CD8-positive, alpha-beta memory T cell (primary cell): ENCODE measurements around the gene FBXO7. TPM values are rescaled to one million over a fixed set of nuclear protein-coding genes. Genes with fewer than 3 reads are reported as not detected.
"Not testable (repeated sequence)": the region's sequence is repeated elsewhere in the genome, so short reads cannot be mapped to it uniquely, and the experiment has no call there.

ENCODE experiments used
- CTCF ChIA-PET: fragments of 350-600 bp; sonication (Branson Sonifier 250); formaldehyde crosslinking; loops from one replicate; lab custom pipeline; 2021; ENCODE audit warnings: antibody characterized with exemption; lab: Charles Lee
- POLR2A ChIA-PET: fragments of 350-600 bp; sonication (Branson Sonifier 250); formaldehyde crosslinking; loops from one replicate; lab custom pipeline; 2021; ENCODE audit warnings: antibody characterized with exemption; lab: Charles Lee
- DNase-seq, 5 donors: peaks; one replicate each; pipeline versions ENCODE4 v3.0.0 to v3.0.0-alpha.2; 2020 to 2022; ENCODE audit warnings: mixed read lengths in 1 of 5
- H3K27ac ChIP-seq: one replicate; pipeline ENCODE4 v1.7.0; 2013; ENCODE audit warnings: low read depth, mild to moderate bottlenecking, low read length, moderate library complexity
- H3K27me3 ChIP-seq: 2 replicates; pipeline ENCODE4 v1.7.0; 2013; ENCODE audit warnings: low read length, mild to moderate bottlenecking; ENCODE audit not compliant: insufficient read depth, poor library complexity, severe bottlenecking
- H3K36me3 ChIP-seq: 2 replicates; pipeline ENCODE4 v1.7.0; 2013; ENCODE audit warnings: mild to moderate bottlenecking, low read length, moderate library complexity; ENCODE audit not compliant: insufficient read depth
- H3K4me1 ChIP-seq: 2 replicates; pipeline ENCODE4 v1.7.0; 2013; ENCODE audit warnings: mild to moderate bottlenecking, low read length, moderate library complexity; ENCODE audit not compliant: insufficient read depth
- H3K4me3 ChIP-seq: 2 replicates; pipeline ENCODE4 v1.7.0; 2013; ENCODE audit warnings: mild to moderate bottlenecking, low read length
- H3K9me3 ChIP-seq: 2 replicates; pipeline ENCODE4 v1.7.0; 2013; ENCODE audit warnings: mild to moderate bottlenecking, low read length
- H3K27ac Mint-ChIP-seq, 8 donors: one replicate each; pipeline ENCODE4 v1.8.0; 2020 to 2021; ENCODE audit warnings: mixed read lengths in 8 of 8, mild to moderate bottlenecking in 6 of 8, inconsistent platforms in 3 of 8, moderate library complexity in 3 of 8
- H3K27me3 Mint-ChIP-seq, 2 donors: one replicate each; pipeline ENCODE4 v1.8.0; 2020 to 2021; ENCODE audit warnings: mixed read lengths in 2 of 2, mild to moderate bottlenecking in 1 of 2, moderate library complexity in 1 of 2
- H3K36me3 Mint-ChIP-seq, 3 donors: one replicate each; pipeline ENCODE4 v1.8.0; 2020 to 2021; ENCODE audit warnings: mixed read lengths in 3 of 3, inconsistent platforms in 1 of 3, mild to moderate bottlenecking in 1 of 3
- H3K4me1 Mint-ChIP-seq, 3 donors: one replicate each; pipeline ENCODE4 v1.8.0; 2020 to 2021; ENCODE audit warnings: mixed read lengths in 3 of 3, inconsistent platforms in 1 of 3, mild to moderate bottlenecking in 1 of 3
- H3K4me3 Mint-ChIP-seq, 7 donors: one replicate each; pipeline ENCODE4 v1.8.0; 2020 to 2021; ENCODE audit warnings: mixed read lengths in 7 of 7, mild to moderate bottlenecking in 6 of 7, moderate library complexity in 4 of 7, inconsistent platforms in 2 of 7
- H3K9me3 Mint-ChIP-seq, 5 donors: one replicate each; pipeline ENCODE4 v1.8.0; 2020 to 2022; ENCODE audit warnings: mixed read lengths in 5 of 5, mild to moderate bottlenecking in 3 of 5, moderate library complexity in 2 of 5, inconsistent platforms in 1 of 5
- polyA plus RNA-seq: library from polyadenylated mRNA; unstranded; fragments of 300-500 nt; fragmentation: Illumina TruSeq; gene quantifications from one replicate; pipeline ENCODE4 v1.2.3, GENCODE V29; 2021
- total RNA-seq, 2 experiments: library from RNA; stranded (reverse); gene quantifications; one replicate each; pipeline ENCODE4 v1.2.3, GENCODE V29; 2021

The FBXO7 gene
- total and polyA plus RNA-seq, 3 experiments from 2014 or later, result 79.7 to 166 (median 81.0) TPM

GRCh38 chr22:32478552-32478951 is 3.9 kb downstream of the FBXO7 start:
- POLR2A ChIA-PET, H3K27ac ChIP-seq, H3K4me3 ChIP-seq, H3K27me3 Mint-ChIP-seq, H3K9me3 ChIP-seq, H3K27me3 ChIP-seq, DNase-seq, H3K36me3 ChIP-seq, H3K9me3 Mint-ChIP-seq: not testable (repeated sequence)
- H3K4me1 ChIP-seq, result peaks cover 37% of the 10 kb centered on the region
- H3K4me3 Mint-ChIP-seq, result peak overlapping the region in 2 of 7 donors; percentile 26 to 48
- peak overlapping the region in 4 of 8 donors; percentile 5 to 35 (median 20) for H3K27ac Mint-ChIP-seq
- peaks cover 6 to 35% (median 7%) of the 10 kb centered on the region in 3 donors for H3K36me3 Mint-ChIP-seq
- CTCF ChIA-PET, result interaction anchor here (1.3 kb wide), 1 partner anchor 8 kb away, joined by 3 read pairs; no protein-coding TSS in a partner anchor
- peaks cover 6 to 32% (median 12%) of the 10 kb centered on the region in 3 donors for H3K4me1 Mint-ChIP-seq

GRCh38 chr22:32478994-32479393 is 4.4 kb downstream of the FBXO7 start:
- CTCF ChIA-PET, result no interaction called here
- DNase-seq, result no peak
- Mint-ChIP-seq H3K4me1 (peaks cover 1 to 28% (median 8%) of the 10 kb centered on the region in 3 donors), H3K27me3 (no peaks in the 10 kb centered on the region), H3K27ac (peak overlapping the region in 3 of 8 donors; percentile 5 to 35 (median 17)), H3K36me3 (peaks cover 6 to 35% (median 7%) of the 10 kb centered on the region in 3 donors), H3K9me3 (no peaks in the 10 kb centered on the region), H3K4me3 (peak overlapping the region in 3 of 7 donors; percentile 2 to 48 (median 26))
- Histone ChIP-seq H3K27me3 (no peaks in the 10 kb centered on the region), H3K36me3 (no peaks in the 10 kb centered on the region), H3K4me1 (peaks cover 33% of the 10 kb centered on the region), H3K4me3 (no peak overlapping the region), H3K9me3 (no peaks in the 10 kb centered on the region), H3K27ac (no peak overlapping the region)
- POLR2A ChIA-PET, result no interaction called here

- CTCF ChIA-PET, result no interaction called here
- H3K27me3 ChIP-seq, result no peaks in the 10 kb centered on the region
- Mint-ChIP-seq H3K4me1 (peaks cover 0 to 25% (median 8%) of the 10 kb centered on the region in 3 donors), H3K27me3 (no peaks in the 10 kb centered on the region), H3K36me3 (peaks cover 7 to 32% (median 10%) of the 10 kb centered on the region in 3 donors), H3K9me3 (no peaks in the 10 kb centered on the region), H3K4me3 (peak overlapping the region in 6 of 7 donors; percentile 10 to 37 (median 21)), H3K27ac (peak overlapping the region in 7 of 8 donors; percentile 4 to 66 (median 39))
- no peaks in the 10 kb centered on the region for H3K9me3 ChIP-seq
- no peak overlapping the region for H3K4me3 ChIP-seq
- POLR2A ChIA-PET, result no interaction called here
- no peak for DNase-seq
- H3K27ac ChIP-seq, result no peak overlapping the region
- H3K36me3 ChIP-seq, result peaks cover 3% of the 10 kb centered on the region
- H3K4me1 ChIP-seq, result peaks cover 32% of the 10 kb centered on the region
Measured at GRCh38 chr22:32480238-32480637, 5.6 kb downstream of the FBXO7 start.

GRCh38 chr22:32482708-32483107 is 8.1 kb downstream of the FBXO7 start:
- peaks cover 22% of the 10 kb centered on the region for H3K36me3 ChIP-seq
- no peak for DNase-seq
- H3K9me3 ChIP-seq, result no peaks in the 10 kb centered on the region
- no peaks in the 10 kb centered on the region for H3K27me3 Mint-ChIP-seq
- H3K27me3 ChIP-seq, result no peaks in the 10 kb centered on the region
- peaks cover 17% of the 10 kb centered on the region in 3 donors for H3K4me1 Mint-ChIP-seq
- H3K36me3 Mint-ChIP-seq, result peaks cover 14 to 50% (median 18%) of the 10 kb centered on the region in 3 donors
- peaks cover 19% of the 10 kb centered on the region for H3K4me1 ChIP-seq
- H3K9me3 Mint-ChIP-seq, result no peaks in the 10 kb centered on the region
- no peak overlapping the region for H3K4me3 Mint-ChIP-seq
- POLR2A ChIA-PET, result no interaction called here
- CTCF ChIA-PET, result interaction anchor here (1.4 kb wide), 1 partner anchor 8 kb away, joined by 3 read pairs; the partner anchor contains the start of gene FBXO7
- no peak overlapping the region for H3K27ac ChIP-seq
- no peak overlapping the region for H3K27ac Mint-ChIP-seq
- no peak overlapping the region for H3K4me3 ChIP-seq

GRCh38 chr22:32486656-32487390 is 12.2 kb downstream of the FBXO7 start:
- peaks cover 42% of the 10 kb centered on the region for H3K36me3 ChIP-seq
- no peaks in the 10 kb centered on the region for H3K27me3 ChIP-seq
- Mint-ChIP-seq H3K4me3 (no peak overlapping the region), H3K27ac (peak overlapping the region in 2 of 8 donors; percentile 24 to 51), H3K9me3 (no peaks in the 10 kb centered on the region), H3K27me3 (no peaks in the 10 kb centered on the region), H3K4me1 (peaks cover 4 to 24% (median 20%) of the 10 kb centered on the region in 3 donors), H3K36me3 (peaks cover 9 to 65% (median 21%) of the 10 kb centered on the region in 3 donors)
- CTCF ChIA-PET, result interaction anchor here (1.6 to 1.8 kb wide), 2 partner anchors 9 to 11 kb away, joined by 3 to 11 read pairs; partner anchors contain the start of gene FBXO7
- DNase-seq, result no peak
- POLR2A ChIA-PET, result interaction anchor here (1.2 kb wide), 1 partner anchor 12 kb away, joined by 3 read pairs; the partner anchor contains the start of gene FBXO7
- no peaks in the 10 kb centered on the region for H3K9me3 ChIP-seq
- peaks cover 7% of the 10 kb centered on the region for H3K4me1 ChIP-seq
- no peak overlapping the region for H3K4me3 ChIP-seq
- no peak overlapping the region for H3K27ac ChIP-seq

GRCh38 chr22:32487461-32487860 is 12.8 kb downstream of the FBXO7 start:
- peaks cover 46% of the 10 kb centered on the region for H3K36me3 ChIP-seq
- no peak for DNase-seq

GRCh38 chr22:32489377-32489776 is 14.8 kb downstream of the FBXO7 start:
- POLR2A ChIA-PET, result no interaction called here
- no peak overlapping the region for H3K4me3 ChIP-seq
- Mint-ChIP-seq H3K27me3 (no peaks in the 10 kb centered on the region), H3K4me3 (no peak overlapping the region), H3K9me3 (no peaks in the 10 kb centered on the region), H3K36me3 (peaks cover 21 to 88% (median 35%) of the 10 kb centered on the region in 3 donors), H3K4me1 (peaks cover 4 to 28% (median 20%) of the 10 kb centered on the region in 3 donors), H3K27ac (no peak overlapping the region)
- CTCF ChIA-PET, result no interaction called here
- H3K27ac ChIP-seq, result no peak overlapping the region
- peaks cover 55% of the 10 kb centered on the region for H3K36me3 ChIP-seq
- no peak for DNase-seq
- H3K4me1 ChIP-seq, result no peaks in the 10 kb centered on the region
- H3K27me3 ChIP-seq, result no peaks in the 10 kb centered on the region
- H3K9me3 ChIP-seq, result no peaks in the 10 kb centered on the region

More at GRCh38 chr22:32487461-32487860, 12.8 kb downstream of the FBXO7 start:
- H3K4me3 Mint-ChIP-seq, result no peak overlapping the region
- H3K27ac Mint-ChIP-seq, result peak overlapping the region in 2 of 8 donors; percentile 18 to 51
- Histone ChIP-seq H3K4me1 (peaks cover 7% of the 10 kb centered on the region), H3K9me3 (no peaks in the 10 kb centered on the region), H3K27ac (no peak overlapping the region), H3K4me3 (no peak overlapping the region), H3K27me3 (no peaks in the 10 kb centered on the region)
- POLR2A ChIA-PET, result interaction anchor here (1.2 kb wide), 1 partner anchor 13 kb away, joined by 3 read pairs; the partner anchor contains the start of gene FBXO7
- H3K27me3 Mint-ChIP-seq, result no peaks in the 10 kb centered on the region
- peaks cover 12 to 70% (median 27%) of the 10 kb centered on the region in 3 donors for H3K36me3 Mint-ChIP-seq
- peaks cover 4 to 24% (median 20%) of the 10 kb centered on the region in 3 donors for H3K4me1 Mint-ChIP-seq
- H3K9me3 Mint-ChIP-seq, result no peaks in the 10 kb centered on the region
- CTCF ChIA-PET, result interaction anchor here (1.6 kb wide), 1 partner anchor 10 kb away, joined by 3 read pairs; no protein-coding TSS in a partner anchor

GRCh38 chr22:32490279-32490678 is 15.7 kb downstream of the FBXO7 start:
- no peaks in the 10 kb centered on the region for H3K27me3 Mint-ChIP-seq
- no peaks in the 10 kb centered on the region for H3K27me3 ChIP-seq
- no peaks in the 10 kb centered on the region for H3K4me1 ChIP-seq
- ChIA-PET CTCF (interaction anchor here (1.1 kb wide), 1 partner anchor 15 kb away, joined by 3 read pairs; no protein-coding TSS in a partner anchor), POLR2A (no interaction called here)
- H3K36me3 Mint-ChIP-seq, result peaks cover 22 to 97% (median 37%) of the 10 kb centered on the region in 3 donors
- peaks cover 4 to 28% (median 17%) of the 10 kb centered on the region in 3 donors for H3K4me1 Mint-ChIP-seq
- H3K4me3 Mint-ChIP-seq, result no peak overlapping the region
- H3K9me3 Mint-ChIP-seq, result no peaks in the 10 kb centered on the region
- no peak for DNase-seq
- no peak overlapping the region for H3K27ac ChIP-seq
- H3K36me3 ChIP-seq, result peaks cover 58% of the 10 kb centered on the region
- no peak overlapping the region for H3K4me3 ChIP-seq
- H3K9me3 ChIP-seq, result no peaks in the 10 kb centered on the region
- H3K27ac Mint-ChIP-seq, result peak overlapping the region in 1 of 8 donors; percentile 14
